ENCODE results near the gene FUT7.
A peak's percentile ranks its signal among the peaks of the same experiment; 100 is the strongest.

The FUT7 gene, protein sequence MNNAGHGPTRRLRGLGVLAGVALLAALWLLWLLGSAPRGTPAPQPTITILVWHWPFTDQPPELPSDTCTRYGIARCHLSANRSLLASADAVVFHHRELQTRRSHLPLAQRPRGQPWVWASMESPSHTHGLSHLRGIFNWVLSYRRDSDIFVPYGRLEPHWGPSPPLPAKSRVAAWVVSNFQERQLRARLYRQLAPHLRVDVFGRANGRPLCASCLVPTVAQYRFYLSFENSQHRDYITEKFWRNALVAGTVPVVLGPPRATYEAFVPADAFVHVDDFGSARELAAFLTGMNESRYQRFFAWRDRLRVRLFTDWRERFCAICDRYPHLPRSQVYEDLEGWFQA

DNA sequence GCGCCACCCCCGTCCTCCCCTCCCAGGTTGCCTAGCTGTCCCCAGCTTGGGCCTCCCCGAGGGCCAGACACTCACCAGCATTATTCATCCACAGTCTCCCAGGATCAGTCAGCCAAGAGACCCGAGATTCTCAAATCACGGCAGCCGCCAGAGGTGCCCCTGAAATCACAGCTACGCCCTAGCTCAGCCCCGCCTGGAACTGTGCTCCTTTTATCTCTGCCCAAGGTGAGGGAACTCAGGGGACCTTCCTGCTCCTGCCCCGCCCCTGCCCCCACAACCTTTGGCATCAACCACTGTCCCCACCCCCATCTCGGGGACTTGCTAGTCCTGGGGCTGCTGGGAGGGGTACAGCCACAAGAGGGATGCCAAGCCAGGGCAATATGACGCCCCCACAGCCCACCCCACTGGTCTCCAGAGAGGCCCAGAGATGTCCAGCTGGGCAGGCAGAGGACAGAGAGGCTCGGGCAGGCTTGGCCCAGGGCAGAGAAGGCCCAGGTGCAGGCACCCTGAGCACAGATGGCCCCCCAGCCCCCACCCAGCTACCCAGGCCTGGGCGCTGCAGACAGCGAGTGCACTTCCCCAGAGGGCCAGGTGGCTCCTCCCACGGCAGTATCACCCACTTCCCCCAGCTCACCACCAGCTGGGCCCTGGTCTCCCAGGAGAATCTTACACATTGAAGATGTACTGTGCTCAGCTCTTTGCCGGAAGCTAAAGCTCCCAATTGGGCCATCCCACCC, at the start of gene FUT7:
TSS of gene FUT7 (minus strand) at position 185 of the 737 bp plus-strand sequence. CDS start at position 88, 97 bp downstream.
- peak; percentile 39 for DNase-seq

DNA sequence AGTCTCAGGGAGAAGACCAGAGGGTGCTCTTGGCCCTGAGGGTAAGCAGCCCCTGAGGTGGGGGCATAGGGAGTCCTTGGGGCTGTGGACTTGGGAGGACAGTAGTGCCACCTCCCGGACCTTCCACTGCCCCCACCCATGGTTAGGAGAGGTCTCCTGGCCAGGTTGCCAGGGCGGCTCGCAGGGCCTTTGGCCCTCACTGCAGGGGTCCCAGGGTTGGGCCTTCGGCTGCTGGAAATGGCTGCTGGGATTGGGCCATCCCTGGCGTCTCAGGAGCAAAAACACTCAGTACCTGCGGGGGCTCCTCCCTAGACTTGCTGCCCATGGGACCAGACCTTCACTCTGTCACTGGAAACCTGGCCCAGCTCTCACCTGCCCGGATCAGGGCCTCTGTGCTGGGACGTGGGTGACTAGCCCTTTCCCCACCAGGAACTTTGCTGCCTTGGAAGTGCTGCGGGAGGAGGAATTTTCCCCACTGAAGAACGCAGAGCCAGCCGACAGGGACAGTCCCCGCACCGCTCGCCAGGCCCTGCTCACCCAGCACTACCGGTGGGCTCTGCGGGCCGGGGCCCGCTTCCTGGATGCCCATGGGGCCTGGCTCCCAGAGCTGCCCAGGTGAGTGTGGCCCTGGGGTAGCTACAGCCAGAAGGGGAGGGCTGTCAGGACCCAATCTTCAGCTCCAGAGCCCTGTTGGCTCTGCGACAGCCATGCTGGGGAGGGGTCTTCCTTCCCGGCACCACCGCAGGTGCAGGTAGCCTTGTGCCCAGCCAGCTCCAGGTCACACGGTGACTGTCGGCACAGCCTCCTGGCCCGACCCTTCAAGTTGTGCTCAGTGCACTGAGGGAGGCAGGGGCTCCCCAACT, 48.6 kb upstream of the FUT7 start:
- DNase-seq: no peak

DNA sequence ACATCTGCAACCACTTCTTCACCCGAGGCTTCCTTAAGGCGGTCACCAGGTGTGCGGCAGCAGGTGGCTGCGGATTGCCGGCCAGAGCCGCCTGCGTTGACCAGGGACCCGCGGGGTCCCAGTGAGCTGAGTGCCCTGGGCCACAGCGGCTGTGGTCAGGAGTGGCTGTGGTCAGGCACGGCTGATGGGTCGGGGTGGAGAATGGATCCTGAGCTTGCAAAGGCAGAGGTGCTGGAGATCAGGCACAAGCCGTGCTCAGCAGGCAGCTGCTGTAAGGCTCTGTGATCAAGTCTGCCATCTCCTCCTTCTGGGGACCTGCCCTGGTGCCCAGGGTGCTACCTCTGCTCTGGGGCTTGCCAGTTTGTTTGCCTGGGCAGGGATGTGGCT, 47.5 kb upstream of the FUT7 start:
- DNase-seq: no peak

DNA sequence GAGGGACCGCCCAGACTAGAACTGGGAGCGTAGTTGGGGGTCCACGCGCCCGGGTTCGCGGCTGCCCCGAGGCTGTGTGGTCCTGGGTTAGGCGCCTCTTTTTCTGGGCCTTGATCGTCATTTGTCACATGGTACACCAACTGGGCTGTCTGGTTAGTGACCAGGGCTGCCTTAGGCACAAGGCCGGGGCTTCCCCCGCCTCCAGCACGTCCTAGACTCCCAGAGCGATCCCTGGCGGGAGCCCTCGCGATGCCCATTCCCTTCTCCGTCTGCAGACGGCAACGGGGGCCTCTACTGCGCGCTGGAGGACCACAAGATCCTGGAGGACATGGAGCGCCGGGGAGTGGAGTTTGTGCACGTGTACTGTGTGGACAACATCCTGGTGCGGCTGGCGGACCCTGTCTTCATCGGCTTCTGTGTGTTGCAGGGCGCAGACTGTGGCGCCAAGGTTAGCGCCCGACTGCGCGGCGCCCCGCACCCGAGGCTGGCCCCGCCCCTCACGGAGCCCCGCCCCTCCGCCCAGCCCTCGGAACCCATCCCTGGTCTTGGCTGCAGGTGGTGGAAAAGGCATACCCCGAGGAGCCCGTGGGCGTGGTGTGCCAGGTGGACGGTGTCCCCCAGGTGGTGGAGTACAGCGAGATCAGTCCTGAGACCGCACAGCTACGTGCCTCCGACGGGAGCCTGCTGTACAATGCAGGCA, 47.0 kb upstream of the FUT7 start:
- DNase-seq: no peak

DNA sequence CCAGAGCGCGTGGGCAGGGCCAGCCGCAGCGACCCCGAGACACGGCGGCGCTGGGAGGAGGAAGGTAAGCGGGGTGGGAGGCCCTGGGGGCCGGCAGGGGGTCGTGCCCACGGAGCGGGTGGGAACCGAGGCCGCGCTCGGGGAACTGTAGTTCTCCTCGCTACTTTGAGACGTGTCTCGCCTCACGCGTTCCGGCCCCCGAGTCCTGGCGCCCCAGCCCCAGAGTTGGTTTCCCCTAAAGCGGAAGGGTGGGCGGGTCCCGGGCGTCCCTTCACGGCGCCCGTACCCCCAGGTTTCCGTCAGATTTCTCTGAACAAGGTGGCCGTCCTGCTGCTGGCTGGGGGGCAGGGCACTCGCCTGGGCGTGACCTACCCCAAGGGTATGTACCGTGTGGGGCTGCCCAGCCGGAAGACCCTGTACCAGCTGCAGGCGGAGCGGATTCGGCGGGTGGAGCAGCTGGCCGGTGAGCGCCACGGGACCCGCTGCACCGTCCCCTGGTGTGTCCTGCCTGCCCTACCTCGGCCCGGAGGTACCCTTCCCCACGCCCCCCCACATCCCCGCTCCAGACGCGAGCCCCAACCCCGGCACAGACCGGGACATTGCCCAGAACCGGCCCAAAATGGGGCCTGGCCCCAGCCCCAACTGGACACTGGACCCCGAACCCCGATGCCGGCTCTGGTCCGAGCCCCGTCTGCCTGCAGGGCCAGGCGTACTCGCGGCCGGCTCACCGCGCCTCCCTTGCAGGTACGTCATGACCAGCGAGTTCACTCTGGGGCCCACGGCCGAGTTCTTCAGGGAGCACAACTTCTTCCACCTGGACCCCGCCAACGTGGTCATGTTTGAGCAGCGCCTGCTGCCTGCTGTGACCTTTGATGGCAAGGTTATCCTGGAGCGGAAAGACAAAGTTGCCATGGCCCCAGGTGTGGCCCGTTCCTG, 46.1 kb upstream of the FUT7 start:
- no peak for DNase-seq

DNA sequence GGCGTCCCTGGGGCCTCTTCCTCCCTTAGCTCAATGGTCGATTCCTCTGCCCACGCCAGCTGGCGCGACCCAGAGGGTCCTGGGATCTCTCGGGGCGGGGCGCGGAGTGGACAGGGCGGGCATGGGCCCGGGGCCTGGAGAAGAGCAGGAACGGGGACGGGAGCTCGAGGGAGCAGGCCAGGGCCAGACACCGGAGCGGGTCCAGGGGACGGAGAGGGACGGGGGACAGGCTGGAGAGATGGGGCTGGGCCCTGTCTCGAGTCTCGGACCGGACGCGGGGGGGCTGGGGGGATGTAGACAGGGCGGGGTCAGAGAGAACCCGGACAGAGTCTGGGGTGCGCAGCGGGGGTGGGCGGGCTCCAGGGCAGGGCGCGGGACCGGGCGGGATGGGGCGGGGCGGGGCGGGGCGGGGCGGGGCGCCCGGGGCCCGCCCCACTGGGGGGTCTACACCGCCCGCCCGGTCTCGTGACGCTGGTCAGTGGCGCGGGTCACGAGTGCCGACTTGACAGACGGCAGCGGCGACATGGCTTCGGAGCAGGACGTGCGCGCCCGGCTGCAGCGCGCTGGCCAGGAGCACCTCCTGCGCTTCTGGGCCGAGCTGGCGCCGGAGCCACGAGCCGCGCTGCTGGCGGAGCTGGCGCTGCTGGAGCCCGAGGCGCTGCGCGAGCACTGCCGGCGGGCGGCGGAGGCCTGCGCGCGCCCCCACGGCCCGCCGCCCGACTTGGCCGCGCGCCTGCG, 45.3 kb upstream of the FUT7 start, which contains the start of gene UAP1L1:
TSS of gene UAP1L1 (plus strand) at position 508 of the 738 bp plus-strand sequence. CDS start at position 524, 16 bp downstream.
- no peak for DNase-seq

DNA sequence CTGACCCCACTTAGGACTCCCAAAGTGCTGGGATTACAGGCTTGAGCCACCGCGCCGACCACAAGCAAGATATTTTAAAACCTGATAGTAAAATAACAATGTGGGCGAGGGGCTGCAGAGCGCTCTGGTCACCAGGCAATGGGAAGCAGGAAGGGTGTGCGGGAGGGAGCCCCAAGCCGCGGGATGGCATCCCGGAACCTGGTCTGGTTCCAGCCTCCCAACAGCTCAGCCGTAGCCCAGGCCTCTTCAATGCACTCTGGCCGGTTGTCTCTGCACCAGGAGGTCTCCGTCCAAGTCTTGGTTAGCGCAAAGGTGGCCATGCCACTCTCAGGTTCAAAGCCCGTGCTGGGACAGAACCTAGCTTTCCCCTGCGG, 44.7 kb upstream of the FUT7 start:
- no peak for DNase-seq

DNA sequence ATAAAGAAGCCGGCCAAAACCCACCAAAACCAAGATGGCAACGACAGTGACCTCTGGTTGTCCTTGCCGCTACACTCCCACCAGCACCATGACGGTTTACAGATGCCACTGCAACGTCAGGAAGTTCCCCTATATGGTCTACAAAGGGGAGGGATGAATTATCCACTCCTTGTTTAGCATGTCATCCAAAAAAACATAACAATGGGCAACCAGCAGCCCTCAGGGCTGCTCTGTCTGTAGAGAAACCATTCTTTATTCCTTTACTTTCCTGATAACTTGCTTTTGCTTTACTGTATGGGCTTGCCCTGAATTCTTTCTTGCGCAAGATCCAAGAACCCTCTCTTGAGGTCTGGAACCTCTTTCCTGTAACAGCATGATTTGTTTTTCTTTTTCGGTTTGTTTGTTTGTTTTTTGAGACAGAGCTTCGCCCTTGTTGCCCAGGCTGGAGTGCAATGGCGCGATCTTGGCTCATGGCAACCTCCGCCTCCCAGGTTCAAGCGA, 43.4 kb upstream of the FUT7 start:
- no peak for DNase-seq

DNA sequence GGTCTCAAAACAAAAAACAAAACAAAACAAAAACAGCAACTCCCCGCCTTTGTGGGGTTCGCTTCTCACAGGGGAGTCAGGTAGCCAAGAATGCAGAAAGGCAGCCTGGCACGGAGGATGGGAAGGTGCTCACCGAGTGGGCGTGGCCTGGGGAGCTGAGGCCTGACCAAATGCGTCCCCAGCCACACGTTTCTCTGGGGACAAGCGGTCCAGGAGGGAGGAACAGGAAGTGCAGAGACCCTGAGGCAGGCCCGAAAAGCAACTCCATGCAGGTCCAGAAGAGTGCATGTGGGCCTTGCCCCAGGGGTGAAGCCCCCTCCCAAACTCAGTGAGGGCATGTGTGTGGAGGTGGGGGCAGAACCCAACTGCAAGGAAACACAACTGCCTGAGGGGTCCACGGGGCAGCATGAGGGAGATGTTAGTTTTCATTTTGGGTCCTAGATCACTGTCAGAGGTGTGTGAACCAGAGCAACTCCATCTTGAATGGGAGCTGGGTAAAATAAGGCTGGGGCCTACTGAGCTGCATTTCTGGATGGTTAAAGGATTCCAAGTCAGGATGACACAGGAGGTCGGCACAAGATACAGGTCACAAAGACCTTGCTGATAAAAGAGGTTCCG, 42.9 kb upstream of the FUT7 start:
- DNase-seq: no peak

DNA sequence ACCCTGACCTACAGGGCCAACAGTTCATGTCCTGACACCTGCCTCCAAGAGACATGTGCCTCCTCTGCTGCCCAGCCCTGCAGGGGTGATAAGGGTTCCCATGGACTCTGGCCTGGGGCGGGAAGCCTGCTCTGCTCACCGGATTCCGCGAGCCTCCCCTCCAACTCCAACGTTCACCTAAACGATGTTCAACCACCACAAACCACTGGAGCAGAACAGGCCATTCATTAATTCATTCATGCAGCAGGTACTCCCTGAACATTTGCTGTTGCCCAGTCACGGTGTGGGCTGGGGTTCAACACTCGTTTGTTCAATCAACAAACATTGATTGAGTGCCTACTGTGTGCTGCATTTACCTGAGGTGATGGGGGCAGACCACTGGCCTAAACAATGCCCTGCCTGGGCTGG, 42.1 kb upstream of the FUT7 start:
- DNase-seq: no peak

DNA sequence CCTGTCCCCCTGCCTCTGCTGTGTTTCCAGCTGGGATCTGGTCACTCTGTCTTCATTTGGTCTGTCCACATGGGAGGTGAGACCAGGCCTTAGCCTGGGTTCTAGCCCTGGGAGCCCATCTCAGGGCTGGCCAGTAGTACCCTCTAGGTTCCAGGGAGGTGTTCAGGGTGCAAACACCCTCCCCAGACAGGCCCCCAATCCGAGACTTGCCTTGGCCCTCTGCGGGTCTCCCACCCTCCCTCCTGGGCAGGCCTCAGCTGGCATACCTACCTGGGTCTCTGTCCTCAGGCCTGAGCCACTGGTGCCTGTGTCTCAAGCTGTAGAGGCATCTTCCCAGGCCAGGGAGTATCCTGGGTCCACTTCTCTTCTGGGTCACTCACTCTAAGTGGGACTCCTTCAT, 39.4 kb upstream of the FUT7 start:
- DNase-seq: no peak

DNA sequence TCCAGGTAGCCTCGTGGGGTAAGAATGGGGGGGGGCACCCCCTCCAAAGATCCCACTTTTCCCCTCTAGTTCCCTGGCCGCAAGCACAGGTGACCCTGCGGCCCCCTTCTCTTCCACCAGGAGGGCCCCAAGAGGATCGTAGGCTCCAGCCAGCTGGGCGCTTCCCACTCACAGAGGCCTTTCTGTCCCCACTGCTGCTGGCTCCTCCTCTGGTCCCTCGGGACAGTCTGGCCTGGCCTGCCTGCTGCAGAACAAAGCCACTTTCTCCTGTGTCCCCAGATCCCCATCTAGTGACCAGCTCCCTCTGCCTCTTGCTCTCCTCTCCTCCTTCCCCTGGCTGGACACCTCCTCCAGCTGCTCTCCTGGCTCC, 39.0 kb upstream of the FUT7 start:
- DNase-seq: no peak

DNA sequence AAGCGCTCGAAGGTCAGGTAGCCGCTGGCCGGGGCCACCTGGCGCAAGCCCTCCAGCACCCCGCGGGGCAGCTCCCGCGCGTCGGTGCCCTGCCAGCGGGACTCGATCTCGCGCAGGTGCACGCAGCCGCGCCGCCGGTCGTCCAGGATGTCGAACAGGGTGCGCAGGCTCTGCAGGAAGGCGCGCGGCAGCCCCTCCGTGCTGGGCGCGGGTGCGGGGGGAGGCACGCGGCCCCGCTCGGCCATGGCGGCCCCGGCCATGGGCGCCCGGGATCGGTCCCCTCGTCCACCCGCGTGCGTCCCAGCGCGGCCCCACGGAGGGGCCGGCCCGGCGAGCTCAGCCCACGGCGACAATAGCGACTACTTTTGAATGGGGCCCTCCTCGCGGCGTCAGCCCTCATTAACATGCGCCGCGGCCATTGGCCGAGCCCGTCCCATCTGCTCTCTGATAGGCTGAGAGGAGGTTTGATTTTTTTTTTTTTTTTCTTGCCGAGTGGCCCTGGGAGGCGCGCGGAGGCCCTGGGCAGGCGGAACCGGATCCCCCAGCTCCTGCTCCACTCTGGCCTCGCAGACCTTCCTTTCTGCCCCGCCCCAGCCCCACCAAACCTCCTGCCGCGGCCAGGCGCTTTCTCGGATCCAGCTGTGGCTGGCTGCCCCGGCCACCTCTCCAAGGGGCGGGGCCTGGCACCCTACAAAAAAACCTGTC, 38.5 kb upstream of the FUT7 start, which contains the start of gene SAPCD2:
TSS of gene SAPCD2 (minus strand) at position 357 of the 705 bp plus-strand sequence. CDS start at position 260, 97 bp downstream.
- DNase-seq: peak; percentile 80

DNA sequence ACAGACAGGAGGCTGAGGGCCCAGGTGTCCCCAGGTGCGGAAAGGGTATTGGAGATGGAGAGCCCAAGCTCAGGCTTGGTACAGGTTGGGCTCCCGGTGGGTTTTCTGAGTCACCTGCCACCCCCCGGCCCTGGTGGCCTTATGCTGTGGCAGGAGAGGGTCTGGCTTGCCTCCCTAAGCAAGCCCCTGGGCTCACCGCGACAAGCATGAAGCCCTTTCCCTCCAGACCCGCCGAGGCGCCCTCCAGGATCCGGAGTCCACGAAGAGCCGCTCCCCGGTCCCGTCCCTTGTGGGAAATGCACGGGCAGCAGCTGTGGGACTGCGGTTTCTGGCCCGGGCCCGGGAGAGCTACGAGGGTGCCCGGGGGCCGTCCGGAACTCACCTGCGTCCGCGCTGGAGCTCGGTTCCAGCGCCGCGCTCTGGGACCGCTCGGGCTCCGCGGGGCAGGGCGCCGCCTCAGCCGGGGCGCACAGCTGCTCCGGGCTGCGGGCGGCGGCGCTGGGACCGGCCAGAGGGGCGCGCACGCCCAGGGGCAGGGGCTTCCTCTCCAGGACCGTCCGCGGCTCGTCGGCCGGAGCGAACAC, 37.7 kb upstream of the FUT7 start:
- no peak for DNase-seq

DNA sequence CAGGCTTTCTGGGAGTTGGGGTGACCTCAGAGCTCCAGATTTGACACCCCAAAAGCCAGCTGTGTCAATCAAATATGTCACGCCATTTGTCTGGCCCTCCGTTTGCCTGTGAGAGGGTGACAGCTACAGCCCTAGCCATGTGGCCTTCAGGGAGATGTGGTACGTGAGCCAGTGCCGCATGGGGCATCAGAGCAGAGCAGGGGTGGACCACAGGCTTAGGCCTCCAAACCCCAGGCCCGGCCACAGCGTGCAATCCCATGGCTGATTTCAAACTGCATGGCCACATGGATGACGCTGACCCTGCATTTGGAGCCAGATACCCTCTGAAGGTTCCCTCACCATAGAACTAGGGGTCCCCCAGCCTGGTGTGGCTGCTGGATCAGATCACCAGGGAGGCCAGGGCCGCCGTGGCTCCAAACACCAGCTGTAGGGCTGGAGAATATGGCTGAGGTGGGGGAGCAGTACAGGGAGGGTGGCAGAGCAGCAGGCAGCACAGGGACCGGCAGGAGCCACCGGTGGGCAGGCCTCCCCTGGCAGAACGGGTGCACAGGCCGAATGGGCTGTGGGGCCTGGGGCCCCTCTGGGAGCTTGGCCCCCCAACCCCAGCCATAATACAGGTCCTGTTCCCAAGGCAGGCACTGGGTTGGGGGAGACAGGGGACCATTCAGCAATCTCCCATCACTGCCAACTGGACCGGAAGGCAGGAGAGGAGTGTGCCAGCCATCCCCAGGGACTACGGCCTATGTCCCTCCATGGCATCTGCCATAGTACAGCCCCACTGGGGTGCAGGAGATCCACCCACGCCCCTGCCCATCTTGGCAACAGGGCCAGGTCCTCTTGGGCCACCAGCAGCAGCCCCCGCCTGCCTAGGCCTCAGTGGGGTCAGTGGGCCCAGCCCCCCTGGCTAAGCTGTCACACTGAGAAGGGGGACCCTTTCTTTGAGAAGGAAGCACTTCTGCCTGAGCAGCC, 36.9 kb upstream of the FUT7 start:
- no peak for DNase-seq

DNA sequence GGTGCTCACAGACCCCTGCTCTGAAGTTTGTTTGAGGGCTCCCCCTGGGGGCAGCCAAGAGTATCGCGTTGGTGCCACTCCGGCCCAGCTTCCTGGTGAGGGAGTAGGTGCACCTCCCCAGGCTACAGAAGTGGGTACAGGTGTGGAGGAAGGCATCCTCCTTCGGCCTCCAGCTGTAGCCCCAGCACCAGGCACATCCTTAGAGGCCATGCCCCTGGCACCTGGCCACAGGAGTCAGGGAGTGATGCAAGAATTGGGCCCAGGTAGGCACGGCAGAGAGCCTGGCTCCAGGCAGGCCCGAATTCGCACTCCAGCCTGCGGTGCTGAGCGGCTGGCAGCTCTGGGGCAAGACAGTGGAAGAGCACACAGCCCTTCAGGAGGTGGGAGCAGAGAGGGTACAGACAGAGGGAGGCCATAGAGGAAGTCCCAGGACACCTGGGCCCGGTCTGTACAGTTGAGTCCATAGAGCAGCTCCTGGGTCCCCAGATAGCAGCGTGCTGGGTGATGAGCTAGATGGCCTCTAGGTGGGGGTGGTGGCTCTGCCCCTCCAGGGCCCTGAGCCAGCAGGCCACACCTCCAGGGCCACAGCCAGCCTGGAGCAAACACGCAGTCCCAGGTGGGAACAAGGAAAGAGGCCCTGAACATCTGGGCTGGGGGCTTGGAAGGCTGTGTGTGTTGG, 36.1 kb upstream of the FUT7 start:
- DNase-seq: no peak

All from NCI-H524 treated with DMSO at 0.1 percent for 48 hours (cell line).